Measurements from ENCODE around the gene RUSC1. TPM values are rescaled to one million over a fixed set of nuclear protein-coding genes. Genes with fewer than 3 reads are reported as not detected.
"Not testable (repeated sequence)": the region's sequence is repeated elsewhere in the genome, so short reads cannot be mapped to it uniquely, and the experiment has no call there.

The RUSC1 gene
- total and polyA plus RNA-seq, 8 donors, result 32.7 to 43.3 (median 36.7) TPM

DNA sequence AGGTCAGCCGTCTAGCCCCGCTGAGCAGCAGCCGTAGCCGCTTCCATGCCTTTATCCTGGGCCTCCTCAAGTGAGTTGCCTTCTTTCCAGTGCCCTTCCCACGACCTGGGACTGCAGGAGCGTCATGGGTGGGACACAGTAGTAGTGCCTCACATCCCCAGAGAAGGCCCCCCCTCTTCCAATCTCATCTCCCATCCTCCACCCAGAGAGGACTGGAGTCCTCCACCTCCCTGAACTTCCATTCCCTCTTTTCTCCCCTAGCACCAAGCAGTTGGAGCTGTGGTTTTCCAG, 4.9 kb downstream of the RUSC1 start:
- no peaks in the 10 kb centered on the region for H3K9me3 ChIP-seq
- peaks cover 0 to 41% of the 10 kb centered on the region in 2 donors for H3K36me3 ChIP-seq
- H3K4me1 ChIP-seq, result peaks cover 11 to 39% of the 10 kb centered on the region in 2 donors
- TF ChIP-seq, protein P1, sequence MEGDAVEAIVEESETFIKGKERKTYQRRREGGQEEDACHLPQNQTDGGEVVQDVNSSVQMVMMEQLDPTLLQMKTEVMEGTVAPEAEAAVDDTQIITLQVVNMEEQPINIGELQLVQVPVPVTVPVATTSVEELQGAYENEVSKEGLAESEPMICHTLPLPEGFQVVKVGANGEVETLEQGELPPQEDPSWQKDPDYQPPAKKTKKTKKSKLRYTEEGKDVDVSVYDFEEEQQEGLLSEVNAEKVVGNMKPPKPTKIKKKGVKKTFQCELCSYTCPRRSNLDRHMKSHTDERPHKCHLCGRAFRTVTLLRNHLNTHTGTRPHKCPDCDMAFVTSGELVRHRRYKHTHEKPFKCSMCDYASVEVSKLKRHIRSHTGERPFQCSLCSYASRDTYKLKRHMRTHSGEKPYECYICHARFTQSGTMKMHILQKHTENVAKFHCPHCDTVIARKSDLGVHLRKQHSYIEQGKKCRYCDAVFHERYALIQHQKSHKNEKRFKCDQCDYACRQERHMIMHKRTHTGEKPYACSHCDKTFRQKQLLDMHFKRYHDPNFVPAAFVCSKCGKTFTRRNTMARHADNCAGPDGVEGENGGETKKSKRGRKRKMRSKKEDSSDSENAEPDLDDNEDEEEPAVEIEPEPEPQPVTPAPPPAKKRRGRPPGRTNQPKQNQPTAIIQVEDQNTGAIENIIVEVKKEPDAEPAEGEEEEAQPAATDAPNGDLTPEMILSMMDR (IDR thresholded peaks at IDR 0.05), result no peak
- peak overlapping the region in 1 of 2 donors; percentile 92 for H3K27ac ChIP-seq
- H3K27me3 ChIP-seq, result no peaks in the 10 kb centered on the region
- no peak for ATAC-seq
- H3K4me3 ChIP-seq, result peak overlapping the region in 1 of 2 donors; percentile 68
- intact Hi-C loops (cut with DNase I), result no loop called here
- no peak for DNase-seq

DNA sequence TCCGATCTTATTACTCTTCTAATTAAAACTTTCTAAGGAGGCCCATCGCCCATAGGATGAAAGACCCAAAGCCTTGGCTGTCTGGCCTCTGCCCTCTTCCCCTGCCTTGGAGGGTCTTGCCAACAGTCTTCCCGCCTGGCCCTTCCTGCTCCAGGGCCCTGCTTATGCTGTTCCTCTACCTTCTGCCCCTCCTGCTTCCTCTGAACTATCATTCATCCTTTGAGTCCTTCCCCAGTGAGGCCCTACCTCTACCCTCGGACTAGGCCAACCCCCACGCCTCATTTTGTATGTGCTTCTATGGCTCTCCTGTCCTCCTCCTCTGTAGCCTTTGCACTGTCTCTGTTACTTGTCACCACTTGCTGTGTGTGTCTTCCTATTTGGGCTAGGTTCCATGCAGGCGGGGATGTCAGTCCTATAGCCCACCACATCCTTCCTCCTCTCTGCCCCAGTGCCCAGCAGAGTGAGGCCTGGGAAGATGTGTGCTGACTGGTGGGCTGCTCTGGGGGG, 5.4 kb downstream of the RUSC1 start:
- TF ChIP-seq, protein P1 (IDR thresholded peaks at IDR 0.05), result no peak
- Histone ChIP-seq H3K4me1 (peaks cover 11 to 34% of the 10 kb centered on the region in 2 donors), H3K27ac (no peak overlapping the region), H3K4me3 (no peak overlapping the region), H3K36me3 (peaks cover 0 to 46% of the 10 kb centered on the region in 2 donors), H3K27me3 (no peaks in the 10 kb centered on the region), H3K9me3 (no peaks in the 10 kb centered on the region)
- no peak for ATAC-seq
- intact Hi-C loops (cut with DNase I), result no loop called here
- no peak for DNase-seq

DNA sequence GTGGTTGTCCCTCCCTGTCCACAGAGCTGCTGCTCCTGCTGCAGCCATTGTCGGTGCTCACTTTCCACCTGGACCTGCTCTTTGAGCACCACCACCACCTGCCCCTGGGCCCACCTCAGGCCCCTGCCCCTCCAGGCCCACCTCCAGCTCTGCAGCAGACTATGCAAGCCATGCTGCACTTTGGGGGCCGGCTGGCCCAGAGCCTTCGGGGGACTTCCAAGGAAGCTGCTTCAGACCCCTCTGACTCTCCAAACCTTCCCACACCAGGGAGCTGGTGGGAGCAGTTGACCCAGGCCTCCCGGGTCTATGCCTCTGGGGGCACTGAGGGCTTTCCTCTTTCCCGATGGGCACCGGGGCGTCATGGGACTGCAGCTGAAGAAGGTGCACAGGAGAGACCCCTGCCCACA, 5.9 kb downstream of the RUSC1 start:
- Histone ChIP-seq H3K9me3 (no peaks in the 10 kb centered on the region), H3K36me3 (peaks cover 0 to 52% of the 10 kb centered on the region in 2 donors), H3K4me3 (no peak overlapping the region), H3K4me1 (peaks cover 11 to 28% of the 10 kb centered on the region in 2 donors), H3K27me3 (no peaks in the 10 kb centered on the region), H3K27ac (no peak overlapping the region)
- TF ChIP-seq, protein P1 (IDR thresholded peaks at IDR 0.05), result no peak
- intact Hi-C loops (cut with DNase I), result no loop called here
- ATAC-seq (no peak), DNase-seq (peak in 1 of 4 donors; percentile 80)

DNA sequence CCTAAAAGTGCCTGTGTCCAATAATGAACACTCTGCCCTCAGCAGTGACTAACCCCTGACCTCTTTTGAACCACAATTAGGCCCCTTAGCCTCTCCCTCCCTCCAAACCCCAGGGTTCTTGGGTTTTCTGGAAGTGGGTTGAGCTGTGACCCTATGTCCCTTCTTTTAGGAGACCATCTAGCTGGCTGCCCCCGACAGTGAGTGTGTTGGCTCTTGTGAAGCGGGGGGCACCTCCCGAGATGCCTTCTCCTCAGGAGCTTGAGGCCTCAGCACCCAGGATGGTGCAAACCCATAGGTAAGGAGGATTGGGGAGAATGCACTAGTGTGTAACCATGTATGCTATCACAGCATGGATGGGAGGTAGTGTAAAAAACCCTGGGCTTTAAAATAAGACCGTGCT, 7.3 kb downstream of the RUSC1 start:
- intact Hi-C loops (cut with DNase I), result no loop called here
- H3K27ac ChIP-seq, result no peak overlapping the region
- no peaks in the 10 kb centered on the region for H3K27me3 ChIP-seq
- no peak overlapping the region for H3K4me3 ChIP-seq
- no peaks in the 10 kb centered on the region for H3K9me3 ChIP-seq
- no peak for ATAC-seq
- DNase-seq, result no peak
- peaks cover 0 to 54% of the 10 kb centered on the region in 2 donors for H3K36me3 ChIP-seq
- TF ChIP-seq, protein P1 (IDR thresholded peaks at IDR 0.05), result no peak
- peaks cover 4 to 15% of the 10 kb centered on the region in 2 donors for H3K4me1 ChIP-seq

DNA sequence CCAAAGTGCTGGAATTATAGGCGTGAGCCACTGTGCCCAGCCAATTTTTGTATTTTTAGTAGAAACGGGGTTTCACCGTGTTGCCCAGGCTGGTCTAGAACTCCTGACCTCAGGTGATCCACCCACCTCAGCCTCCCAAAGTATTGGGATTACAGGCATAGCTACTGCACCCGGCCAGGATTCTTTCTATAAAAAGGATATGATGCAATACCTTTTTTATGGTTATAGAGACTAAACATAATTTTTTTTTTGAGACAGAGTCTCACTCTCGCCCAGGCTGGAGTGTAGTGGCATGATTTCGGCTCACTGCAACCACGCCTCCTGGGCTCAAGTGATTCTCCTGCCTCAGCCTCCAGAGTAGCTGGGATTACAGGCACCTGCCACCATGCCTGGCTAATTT, 8.2 kb downstream of the RUSC1 start:
- Histone ChIP-seq H3K36me3 (peaks cover 0 to 59% of the 10 kb centered on the region in 2 donors), H3K4me1 (peaks cover 4 to 14% of the 10 kb centered on the region in 2 donors)
- H3K9me3 ChIP-seq; H3K27ac ChIP-seq; H3K27me3 ChIP-seq; DNase-seq; ATAC-seq; H3K4me3 ChIP-seq; intact Hi-C loops (cut with DNase I): not testable (repeated sequence)

DNA sequence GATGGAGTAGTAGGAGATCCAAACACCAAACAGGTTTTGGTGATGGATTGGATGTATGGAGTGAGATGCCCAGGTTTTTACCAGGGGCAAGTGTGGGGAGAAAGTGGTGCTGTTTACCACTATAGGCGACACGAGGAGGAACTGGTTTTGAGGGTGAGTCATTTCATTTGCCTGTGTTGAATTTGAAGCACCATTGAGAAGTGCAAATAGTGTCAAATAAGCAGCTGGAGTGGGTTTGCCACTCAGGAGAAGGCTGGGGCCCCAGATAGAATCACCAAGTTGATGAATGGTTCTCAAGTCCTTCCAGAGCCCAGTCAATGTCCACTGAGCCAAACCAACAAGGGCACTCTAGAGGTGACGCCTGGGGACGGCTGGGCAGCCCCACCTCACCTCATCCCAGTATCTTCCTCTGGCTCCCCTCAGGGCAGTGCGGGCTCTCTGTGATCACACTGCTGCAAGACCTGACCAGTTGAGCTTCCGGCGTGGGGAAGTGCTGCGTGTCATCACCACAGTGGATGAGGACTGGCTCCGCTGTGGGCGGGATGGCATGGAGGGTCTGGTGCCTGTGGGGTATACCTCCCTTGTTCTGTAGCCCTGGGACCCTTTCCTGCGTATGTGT, 9.4 kb downstream of the RUSC1 start:
- Histone ChIP-seq H3K27ac (peak overlapping the region in 1 of 2 donors; percentile 5), H3K4me3 (no peak overlapping the region), H3K4me1 (peaks cover 4 to 10% of the 10 kb centered on the region in 2 donors), H3K9me3 (no peaks in the 10 kb centered on the region), H3K27me3 (no peaks in the 10 kb centered on the region), H3K36me3 (peaks cover 0 to 70% of the 10 kb centered on the region in 2 donors)
- TF ChIP-seq, protein P1 (IDR thresholded peaks at IDR 0.05), result no peak
- ATAC-seq (peak; percentile 70), DNase-seq (no peak)
- intact Hi-C loops (cut with DNase I), result no loop called here

Measured in left lung (tissue), 10 donors.